ENCODE measurements around the gene TEAD4.

Gene TEAD4

DNA sequence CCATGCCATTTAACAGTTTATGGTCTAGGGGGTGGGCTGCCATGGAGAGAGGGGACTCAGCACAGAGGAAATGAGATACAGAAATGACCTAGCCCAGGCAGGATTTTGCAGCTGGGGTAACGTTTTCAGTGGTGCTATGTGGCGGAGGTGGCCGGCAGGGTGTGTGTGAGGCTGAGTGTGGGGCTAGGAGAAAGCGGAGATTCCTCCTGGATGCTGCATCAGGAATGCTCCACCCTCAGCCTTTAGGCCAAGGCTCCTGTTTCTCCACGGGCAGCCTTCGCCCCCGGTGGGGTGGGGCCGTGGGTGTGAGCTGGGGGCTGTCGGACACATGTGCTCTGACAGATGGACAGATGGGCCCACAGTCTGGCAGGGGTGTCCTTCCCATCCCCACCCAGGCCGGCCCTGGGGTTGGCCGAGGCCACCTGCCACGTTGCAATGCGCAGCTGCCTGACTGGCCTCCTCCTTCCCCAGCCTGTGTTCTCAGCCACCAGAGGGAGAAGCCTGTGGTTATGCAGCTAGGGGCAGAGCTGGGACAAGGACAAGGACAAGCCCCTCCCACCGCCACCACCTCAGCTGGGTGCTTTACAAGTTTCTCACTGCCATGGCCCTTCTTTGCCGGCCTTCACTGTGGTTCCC, 44.3 kb downstream of the TEAD4 start:
- no peak for DNase-seq

GRCh38 chr12:3004655-3005565, 45.7 kb downstream of the TEAD4 start:
- DNase-seq, result no peak

DNA sequence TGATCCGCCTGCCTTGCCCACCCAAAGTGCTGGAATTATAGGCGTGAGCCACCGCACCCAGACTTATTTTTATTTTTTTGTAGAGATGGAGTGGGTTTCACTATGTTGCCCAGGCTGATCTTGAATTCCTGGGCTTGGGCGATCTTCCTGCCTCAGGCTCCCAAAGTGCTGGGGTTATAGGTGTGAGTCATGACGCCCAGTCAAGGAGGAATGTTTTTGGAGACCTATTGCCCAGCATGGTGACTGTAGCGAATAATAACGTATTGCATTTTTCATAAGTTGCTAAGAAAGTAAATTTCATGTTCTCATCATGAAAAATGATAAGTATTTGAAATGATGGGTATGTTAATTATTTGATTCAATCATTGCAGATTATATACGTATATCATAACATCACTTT, 46.5 kb downstream of the TEAD4 start:
- no peak for DNase-seq

DNA sequence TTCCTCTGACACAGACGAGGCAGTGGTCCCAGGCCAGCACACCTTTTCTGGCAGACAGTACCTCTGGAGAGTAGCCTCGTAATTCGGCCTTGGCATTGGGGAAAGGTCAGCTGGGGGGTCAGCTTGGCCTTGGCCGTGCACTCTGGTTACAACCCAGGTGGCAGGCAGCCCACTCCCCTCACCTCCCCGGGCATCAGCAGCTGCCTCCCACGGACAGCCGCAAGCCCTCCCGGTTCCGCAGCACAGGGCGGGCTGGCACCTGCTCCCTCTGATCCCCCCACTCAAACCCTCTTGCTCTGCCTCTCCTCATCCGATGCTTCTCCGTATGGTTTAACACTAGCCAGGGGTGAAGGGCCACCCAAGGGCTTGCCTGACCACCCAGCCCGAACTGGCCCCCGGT, 50.6 kb downstream of the TEAD4 start:
- no peak for DNase-seq

DNA sequence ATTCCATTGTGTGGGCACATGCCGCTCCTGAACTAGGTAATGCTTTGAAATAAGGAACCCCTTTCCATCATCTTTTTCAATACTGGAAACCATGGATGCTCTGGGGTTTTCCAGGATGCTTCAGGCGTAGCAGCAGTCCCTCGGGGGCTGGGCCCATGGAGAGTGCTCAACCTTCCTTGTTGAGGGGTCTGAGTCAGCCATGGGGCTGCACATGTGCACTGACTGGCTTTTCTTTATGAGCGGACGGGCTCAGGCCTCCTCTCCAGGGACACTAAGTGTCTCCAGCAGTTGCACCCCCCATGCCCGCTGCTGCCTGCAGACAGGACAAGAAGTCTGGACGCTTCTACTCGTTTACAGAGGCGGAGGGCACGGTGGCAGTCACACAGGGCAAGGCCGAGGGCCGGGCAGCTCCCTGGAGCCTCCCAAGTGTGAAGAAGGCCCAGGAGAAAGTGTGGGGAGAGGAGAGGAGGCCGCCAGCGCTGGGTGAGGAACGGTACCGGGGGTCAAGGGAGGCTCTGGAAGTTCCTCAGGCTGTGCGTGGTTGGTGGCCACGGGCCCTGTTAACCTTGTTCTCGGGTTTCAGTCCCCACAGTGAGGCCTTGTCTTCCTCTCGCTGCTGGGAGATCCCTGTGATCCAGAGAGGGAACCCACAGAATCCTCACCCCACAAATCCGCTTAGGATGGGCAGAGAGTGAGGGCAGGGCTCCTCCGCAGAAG, 51.2 kb downstream of the TEAD4 start:
- no peak for DNase-seq

- no peak for DNase-seq
Observed at GRCh38 chr12:3012786-3013185, 53.6 kb downstream of the TEAD4 start.

GRCh38 chr12:3014641-3015040, 55.4 kb downstream of the TEAD4 start:
- no peak for DNase-seq

DNA sequence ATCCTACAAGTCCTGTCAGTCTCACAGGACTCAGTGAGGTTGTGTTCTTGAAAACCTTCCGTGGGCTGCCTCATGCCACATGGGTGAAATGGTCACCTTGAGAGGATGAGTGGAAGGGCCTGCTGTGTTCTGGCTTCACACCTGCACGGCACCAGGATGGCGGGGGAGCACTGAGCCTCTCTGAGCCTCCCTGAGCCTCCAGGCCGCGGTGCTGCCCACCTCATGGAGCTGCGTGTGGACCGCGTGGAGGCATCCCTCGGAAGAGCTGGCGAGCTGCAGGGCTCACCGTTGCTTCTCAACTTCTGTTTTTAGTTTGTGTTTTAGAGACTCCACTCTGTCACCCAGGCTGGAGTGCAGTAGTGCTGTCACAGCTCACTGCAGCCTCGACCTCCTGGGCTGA, 56.2 kb downstream of the TEAD4 start:
- DNase-seq, result no peak

- DNase-seq, result no peak
Observed at GRCh38 chr12:3016191-3016590, 57.0 kb downstream of the TEAD4 start.

DNA sequence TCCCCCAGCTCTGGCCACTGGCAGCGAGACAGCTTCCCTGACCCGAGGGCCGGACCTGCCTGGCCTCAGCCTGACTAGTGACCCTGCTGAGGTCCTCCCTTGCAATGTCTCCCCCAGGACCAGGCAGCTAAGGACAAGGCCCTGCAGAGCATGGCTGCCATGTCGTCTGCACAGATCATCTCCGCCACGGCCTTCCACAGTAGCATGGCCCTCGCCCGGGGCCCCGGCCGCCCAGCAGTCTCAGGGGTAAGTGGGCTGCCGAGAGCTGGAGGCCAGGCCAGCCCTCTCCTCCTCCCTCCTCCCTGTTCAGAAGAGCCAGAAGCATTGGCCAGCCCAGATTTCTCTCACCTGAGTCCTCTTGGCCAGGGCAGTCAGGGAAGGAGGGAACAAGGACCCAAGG, 58.1 kb downstream of the TEAD4 start:
- no peak for DNase-seq

DNA sequence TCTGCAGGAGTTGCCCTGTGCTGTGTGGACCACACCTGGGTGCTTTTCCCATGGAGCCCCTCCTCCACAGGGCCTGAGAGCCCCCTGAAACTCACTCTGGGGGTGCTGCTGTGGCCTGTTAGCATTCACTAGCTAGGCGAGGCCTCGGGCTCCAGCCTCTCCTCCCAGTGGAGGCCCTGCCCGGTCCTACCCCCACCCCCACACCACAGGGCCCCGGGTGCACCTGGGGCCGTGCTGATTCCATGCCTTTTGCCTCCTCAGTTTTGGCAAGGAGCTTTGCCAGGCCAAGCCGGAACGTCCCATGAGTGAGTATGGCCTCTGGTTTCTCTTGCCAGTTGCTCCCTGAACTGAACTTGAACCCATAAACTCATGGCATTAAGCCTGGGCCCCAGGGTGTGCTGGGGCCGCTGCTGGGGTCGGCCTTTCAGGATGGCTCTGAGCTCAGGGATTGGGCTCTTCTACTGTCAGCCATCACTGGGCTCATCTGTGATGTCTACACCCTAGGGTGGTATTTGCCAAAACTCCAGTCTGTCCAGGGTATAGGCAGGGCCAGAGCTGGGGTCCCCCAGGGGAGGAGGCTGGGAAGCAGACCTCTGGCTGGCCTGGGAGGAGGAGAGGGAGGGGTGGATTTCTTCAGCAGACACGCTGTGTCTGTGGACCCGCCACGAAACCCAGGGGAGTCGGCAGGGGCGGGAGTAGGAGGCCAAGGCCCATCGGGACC, 59.2 kb downstream of the TEAD4 start:
- no peak for DNase-seq

- DNase-seq, result no peak
Observed at GRCh38 chr12:3019005-3019680, 59.9 kb downstream of the TEAD4 start.

DNA sequence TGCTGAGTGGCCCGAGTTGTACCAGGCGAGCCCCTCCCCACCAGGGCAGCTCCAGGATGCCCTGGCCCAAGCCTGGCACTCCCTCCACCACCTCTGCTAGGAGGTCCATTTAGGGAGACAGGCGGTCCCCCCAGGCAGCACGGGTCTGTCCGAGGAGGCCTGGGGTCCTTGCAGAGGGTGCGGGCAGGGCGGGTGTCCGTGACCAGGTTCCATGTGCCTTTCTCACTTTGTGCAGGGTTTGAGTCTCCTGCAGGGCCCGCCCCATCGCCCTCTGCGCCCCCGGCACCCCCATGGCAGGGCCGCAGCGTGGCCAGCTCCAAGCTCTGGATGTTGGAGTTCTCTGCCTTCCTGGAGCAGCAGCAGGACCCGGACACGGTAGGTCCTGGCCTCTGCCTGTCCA, 61.2 kb downstream of the TEAD4 start:
- no peak for DNase-seq

GRCh38 chr12:3020850-3021435, 61.7 kb downstream of the TEAD4 start:
- no peak for DNase-seq

- no peak for DNase-seq
Observed at GRCh38 chr12:3022411-3022810, 63.2 kb downstream of the TEAD4 start.

DNA sequence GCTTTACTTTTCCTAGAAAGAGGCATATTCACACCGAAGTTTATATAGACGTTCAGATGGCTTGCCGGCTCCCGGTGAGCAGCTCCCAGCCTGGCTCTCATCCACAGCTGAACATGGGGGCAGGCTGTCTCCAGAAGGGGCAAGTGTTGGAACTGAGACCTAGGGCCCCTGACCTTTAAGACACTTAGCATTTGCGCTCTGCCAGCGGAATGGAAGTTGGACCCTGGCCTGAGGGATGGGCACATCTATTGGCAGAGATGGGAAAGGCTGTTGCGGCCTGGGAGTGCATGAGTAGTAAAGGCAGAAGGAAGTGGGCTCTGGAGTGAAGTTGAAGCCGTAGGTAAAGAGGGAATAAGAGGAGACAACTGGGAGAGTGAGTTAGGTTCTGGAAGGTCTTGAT, 63.8 kb downstream of the TEAD4 start:
- no peak for DNase-seq

- no peak for DNase-seq
Observed at GRCh38 chr12:3028108-3028507, 68.9 kb downstream of the TEAD4 start.

GRCh38 chr12:3030821-3031429, 71.7 kb downstream of the TEAD4 start:
- DNase-seq, result no peak

- DNase-seq, result no peak
Observed at GRCh38 chr12:3032161-3032560, 73.0 kb downstream of the TEAD4 start.

DNA sequence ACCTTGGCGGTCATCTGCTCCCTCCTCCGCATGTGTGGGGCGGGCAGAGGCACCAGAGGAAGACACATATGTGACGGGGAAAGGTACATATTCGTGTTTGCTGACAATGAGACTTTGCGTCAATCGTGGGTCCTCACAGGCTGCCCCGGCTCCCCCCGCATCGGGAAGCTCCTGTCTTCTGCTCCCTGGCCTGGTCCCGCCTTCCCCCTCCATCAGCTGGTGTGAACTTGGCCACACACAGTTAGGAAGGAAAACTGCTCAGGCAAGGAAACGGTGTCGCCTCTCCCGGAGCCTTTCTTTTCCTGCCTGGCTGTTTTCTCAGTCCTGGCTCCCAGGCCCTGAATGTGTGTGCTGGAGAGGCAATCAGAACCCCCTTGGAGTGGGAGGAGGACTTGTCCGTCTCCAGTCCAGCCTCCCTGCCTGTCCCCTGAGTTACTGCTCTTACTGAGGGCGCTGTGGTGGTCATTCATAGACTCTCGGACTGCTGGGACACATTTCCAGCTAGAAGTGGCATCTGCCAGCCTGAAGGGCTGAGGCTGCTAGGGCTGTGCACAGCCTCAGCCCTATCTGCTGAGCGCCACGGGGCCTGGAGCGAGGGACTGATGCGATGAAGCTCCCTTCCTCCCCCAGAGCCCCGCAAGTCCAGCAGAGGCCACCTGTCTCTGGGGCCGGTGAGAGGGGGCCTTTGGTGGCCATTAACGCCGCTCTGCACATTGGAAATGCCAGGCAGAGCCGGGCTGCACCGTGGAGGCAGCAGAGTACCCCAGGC, 73.8 kb downstream of the TEAD4 start:
- no peak for DNase-seq

DNA sequence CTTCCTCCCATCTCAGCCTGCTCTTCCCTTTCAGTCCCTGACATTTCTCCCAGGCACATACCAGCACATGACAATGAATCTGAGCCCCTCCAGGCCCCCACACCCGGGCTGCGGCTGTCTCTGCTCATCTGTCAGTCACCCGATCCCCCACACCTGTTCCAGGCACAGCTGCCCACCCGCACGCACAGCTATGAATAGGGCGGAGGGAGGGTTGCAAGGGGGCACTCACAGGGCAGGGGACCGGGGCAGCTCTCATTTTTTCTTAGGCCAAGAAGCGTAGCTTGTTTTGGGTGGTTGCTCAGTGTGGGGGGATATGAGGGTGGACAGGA, 74.3 kb downstream of the TEAD4 start:
- DNase-seq, result no peak

Data from CD4-positive, alpha-beta T cell treated with Interleukin-4 for 1 hour (primary cell).